GM19468 (cell line): ENCODE results near the gene F8.

ENCODE experiments used
- ATAC-seq: cut with Tn5 transposase; IDR thresholded peaks from one replicate; pipeline ENCODE4 v1.9.1; 2021; ENCODE audit warnings: mild to moderate bottlenecking, moderate library complexity, moderate number of reproducible peaks; ENCODE audit not compliant: unreplicated experiment; ENCODE audit errors: extremely low read depth

Gene F8

GRCh38 chrX:154797006-154797405 is 225.5 kb downstream of the F8 start:
- ATAC-seq: no peak

- no peak for ATAC-seq
Measured at GRCh38 chrX:154795016-154795415, 227.5 kb downstream of the F8 start.

- no peak for ATAC-seq
Measured at GRCh38 chrX:154793084-154793795, 229.3 kb downstream of the F8 start.

- no peak for ATAC-seq
Measured at GRCh38 chrX:154791939-154792338, 230.6 kb downstream of the F8 start.

- ATAC-seq: no peak
Measured at GRCh38 chrX:154791467-154791866, 231.1 kb downstream of the F8 start.
